NCI-H146 treated with DMSO at 0.1 percent for 48 hours (cell line): Measurements from ENCODE around the gene MAPKAPK3.

ENCODE experiments used
- DNase-seq: peaks from one replicate; lab custom pipeline; 2025; ENCODE audit not compliant: unreplicated experiment; lab: John Stamatoyannopoulos, UW

Gene MAPKAPK3

GRCh38 chr3:50587373-50587772 lies 29.6 kb upstream of the MAPKAPK3 start:
- no peak for DNase-seq

GRCh38 chr3:50587806-50588758 lies 28.9 kb upstream of the MAPKAPK3 start:
- DNase-seq = no peak

- no peak for DNase-seq
These were observed 28.1 kb upstream of the MAPKAPK3 start for GRCh38 chr3:50588759-50589433.

DNA sequence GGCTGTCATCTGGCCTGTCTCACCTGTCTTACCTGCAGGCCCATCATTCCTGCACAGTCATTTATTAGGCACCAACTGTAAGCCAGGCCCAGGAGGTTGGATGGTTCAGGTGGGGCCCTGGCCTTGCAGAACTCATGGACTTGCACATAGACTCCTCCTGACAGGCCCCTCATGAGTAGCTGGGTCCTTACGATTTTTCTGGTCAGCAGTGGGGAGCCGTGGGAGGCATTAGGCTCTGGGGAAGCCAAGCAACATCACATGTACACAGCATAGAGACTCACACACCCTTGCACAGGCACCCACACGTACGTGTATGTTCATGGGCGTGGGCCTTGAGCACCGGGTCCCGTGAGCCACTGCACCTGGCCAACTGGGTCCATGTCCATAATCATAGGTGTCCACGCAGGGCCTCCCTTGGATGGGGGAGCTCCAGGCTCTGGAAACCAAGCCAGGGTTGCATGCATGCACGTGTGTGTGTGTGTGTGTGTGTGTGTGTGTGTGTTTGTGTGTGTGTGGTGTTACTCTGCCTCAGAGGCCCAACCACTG lies 25.7 kb upstream of the MAPKAPK3 start:
- DNase-seq = no peak

- no peak for DNase-seq
These were observed 24.4 kb upstream of the MAPKAPK3 start for GRCh38 chr3:50592568-50592967.

- DNase-seq = no peak
These were observed 22.6 kb upstream of the MAPKAPK3 start for GRCh38 chr3:50594253-50594785.

GRCh38 chr3:50599115-50599715 lies 17.7 kb upstream of the MAPKAPK3 start:
- DNase-seq = no peak

- no peak for DNase-seq
These were observed 17.2 kb upstream of the MAPKAPK3 start for GRCh38 chr3:50599716-50600118.

DNA sequence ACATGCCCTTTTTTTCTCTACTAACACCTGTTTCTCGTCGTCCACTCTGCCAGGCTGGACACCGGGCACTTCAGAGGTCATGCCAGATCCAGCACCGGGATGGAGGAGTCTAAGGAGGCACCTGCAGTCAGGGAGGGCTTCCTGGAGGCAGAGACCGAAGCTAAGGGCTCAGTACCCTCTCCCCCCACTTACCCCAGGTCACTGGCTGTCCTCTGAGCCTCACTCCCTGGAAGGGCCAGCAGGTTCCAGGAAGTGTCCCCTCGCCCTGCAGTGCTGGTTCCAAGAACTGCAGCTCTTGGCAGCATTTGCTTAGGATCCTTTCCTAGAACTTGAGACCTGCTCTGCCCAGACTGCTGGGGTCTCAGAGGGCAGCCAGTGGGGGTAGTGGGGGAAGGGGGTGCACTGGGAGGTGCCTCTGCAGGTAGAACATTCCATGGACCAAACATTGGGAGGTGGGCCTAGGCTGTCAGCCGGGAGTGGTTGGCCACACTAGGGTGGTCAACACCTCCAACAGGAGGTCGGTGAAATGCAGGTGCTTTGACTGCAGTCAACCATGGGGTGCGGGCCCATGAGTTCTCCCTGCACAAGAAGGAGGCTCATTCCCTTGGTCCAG lies 16.7 kb upstream of the MAPKAPK3 start:
- DNase-seq = no peak

GRCh38 chr3:50600841-50601591 lies 15.9 kb upstream of the MAPKAPK3 start:
- DNase-seq = no peak

- DNase-seq = no peak
These were observed 14.3 kb upstream of the MAPKAPK3 start for GRCh38 chr3:50602595-50603191.

DNA sequence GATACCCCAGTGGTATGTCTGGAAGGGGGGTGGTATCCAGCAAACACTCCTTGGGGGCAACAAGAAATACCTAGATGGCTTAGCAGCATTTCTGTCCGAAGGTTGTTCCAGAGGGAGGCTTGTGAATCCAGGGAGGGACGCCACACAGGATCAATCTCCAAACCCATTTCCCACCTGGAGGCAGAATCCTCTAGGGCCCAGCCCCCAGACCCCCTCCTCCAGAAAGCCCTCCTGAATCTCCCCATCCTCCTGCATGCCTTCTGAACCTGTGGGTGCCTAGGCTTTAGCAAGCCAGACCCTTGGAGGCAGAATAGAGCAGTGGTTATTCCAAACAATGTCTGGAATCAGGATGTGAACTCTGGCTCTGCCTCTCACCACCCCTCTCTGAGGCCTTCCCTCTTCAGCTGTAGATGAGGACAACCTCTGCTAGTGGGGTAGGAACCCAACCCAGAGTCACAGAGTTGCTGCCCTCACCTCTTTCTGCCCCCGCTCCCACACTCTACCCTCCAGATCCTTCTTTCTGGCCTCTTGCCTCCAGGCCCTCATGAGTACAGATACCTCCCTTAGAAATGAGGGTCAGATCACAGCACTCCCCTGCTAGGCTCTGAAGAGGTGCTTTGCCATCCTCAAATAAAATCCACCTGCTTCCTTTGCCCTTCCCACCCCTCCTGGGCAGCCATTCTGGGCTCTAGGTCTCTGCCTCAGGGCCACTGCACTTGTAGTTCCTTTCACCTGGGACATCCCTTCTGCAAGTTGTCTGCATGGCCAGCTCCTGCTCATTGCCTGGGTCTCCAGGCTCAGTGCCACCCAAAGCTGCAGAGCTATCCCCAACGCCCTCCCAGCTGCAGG lies 13.5 kb upstream of the MAPKAPK3 start:
- DNase-seq = no peak

DNA sequence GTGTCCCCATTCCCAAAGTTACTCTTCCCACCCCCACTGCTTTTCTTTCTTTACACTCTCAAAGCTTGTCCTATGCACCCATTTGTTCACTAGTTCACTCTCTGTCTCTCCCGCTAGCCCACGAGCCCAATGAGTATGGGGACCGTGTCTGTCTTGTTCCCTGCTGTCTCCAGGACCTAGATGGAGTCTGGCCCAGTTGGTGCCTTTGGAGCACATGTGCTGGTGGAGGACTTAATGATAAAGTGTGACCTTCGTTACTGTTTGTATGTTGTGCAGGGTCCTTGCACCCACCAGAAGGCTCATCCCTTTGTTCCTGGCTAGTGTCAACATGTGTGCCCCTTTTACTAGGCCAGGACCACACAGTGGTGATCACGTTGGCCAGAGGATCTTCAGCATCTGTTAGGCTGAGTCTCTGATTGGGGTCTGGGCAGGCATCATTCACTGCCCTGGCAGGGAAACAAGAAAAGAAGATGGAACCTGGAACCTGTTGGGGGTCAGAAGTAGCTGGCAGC lies 12.8 kb upstream of the MAPKAPK3 start:
- DNase-seq = no peak

- DNase-seq = no peak
These were observed 12.0 kb upstream of the MAPKAPK3 start for GRCh38 chr3:50604628-50605588.

DNA sequence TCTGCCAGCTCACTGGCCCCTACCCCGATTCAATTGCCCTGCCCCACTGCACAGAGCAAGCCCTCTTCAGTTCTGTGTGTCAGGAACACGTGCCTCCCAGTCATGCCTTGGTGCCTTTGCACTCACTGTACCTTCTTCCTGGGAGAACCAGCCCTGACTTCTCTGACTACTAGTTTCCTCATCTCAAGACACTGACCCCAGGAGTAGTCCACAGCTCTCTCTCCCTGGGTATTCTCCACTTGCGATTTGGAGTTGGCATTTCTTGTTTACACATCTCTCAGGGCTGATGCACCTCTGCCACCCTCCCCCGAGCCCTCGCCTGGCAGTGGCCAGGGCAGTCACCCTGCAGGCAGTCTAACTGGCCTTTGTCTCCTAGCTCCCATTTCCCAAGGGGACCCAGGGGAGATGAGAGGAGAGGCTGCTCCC lies 11.0 kb upstream of the MAPKAPK3 start:
- DNase-seq = no peak

GRCh38 chr3:50606596-50606995 lies 10.4 kb upstream of the MAPKAPK3 start:
- DNase-seq = no peak

GRCh38 chr3:50607271-50608091 lies 9.5 kb upstream of the MAPKAPK3 start:
- no peak for DNase-seq
